GM21786 (cell line): ENCODE results near the gene RAPSN.

ENCODE experiments used
- ATAC-seq: cut with Tn5 transposase; IDR thresholded peaks from one replicate; pipeline ENCODE4 v1.9.1; 2021; ENCODE audit not compliant: unreplicated experiment

Gene RAPSN

DNA sequence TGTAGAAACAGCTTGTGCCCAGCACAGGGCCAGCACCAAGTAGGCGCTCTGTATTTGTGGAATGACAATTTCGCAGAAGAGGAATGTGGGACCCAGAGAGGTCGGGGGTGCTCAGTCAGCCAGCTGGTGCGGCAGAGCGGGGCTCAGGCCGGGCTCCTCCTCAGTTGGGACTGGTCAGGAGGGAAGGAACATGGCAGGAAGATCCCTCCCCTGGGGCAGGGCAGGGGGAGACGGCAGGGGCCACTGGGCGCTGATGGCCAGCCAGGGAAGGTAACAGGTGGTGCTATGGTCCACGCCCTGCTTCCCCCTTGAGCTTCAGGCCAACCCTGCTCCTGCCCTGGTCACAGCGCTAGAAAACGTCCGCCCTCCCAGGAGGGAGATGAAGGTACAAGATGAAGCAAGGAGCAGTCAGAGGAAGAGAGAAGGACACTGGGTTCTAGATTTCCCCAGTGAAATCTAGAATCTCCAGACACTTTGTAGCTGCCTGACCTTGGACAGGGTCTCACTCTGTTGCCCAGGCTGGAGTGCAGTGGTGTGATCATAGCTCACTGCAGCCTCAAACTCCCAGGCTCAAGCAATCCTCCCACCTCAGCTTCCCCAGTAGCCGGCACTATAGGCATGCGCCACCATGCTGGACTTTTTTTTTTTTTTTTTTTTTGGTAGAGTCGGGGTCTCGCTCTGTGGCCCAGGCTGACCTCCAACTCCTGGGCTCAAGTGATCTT lies 57.1 kb downstream of the RAPSN start:
- ATAC-seq, result no peak

- ATAC-seq, result no peak
Observed at GRCh38 chr11:47391077-47391583, 57.8 kb downstream of the RAPSN start.

- no peak for ATAC-seq
Observed at GRCh38 chr11:47390422-47390760, 58.5 kb downstream of the RAPSN start.

DNA sequence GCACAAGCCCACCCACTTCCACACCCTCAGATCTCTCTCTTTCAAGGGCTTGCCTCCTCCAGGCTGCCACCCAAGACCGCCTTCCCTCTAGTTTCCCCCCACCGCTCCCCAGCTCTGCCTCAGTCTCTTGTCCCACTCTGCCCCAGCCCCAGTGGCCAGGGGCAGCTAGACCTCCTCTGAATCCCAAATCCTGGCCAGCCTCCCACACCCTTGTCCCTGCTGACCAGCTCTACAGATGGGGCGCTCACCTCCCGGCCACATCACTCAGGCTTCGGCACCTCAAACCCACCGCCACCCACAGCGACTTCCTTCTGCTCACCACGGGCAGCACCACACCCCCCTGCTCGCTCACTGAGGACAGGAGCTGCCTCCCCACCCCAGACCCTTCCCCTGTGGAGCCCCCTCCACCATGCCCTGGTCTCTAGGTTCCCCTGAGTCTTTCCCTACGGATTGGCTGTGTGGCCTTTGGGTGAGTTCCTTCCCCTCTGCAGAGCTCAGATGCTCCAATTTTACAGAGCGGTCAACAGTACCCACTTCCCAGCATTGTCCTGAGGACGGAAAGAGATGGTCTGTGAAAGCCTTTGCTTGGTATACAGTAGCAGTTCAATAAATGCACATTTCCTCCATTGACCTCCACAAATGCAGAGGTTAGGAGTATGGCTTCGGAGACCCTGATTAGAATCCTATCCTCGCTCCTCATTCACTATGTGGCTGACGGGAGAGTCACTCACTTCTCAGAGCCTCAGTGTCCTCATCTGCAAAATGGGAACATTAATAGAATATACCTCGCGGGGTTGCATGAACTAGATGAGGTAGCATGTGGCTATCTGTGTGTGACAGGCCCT lies 59.1 kb downstream of the RAPSN start:
- ATAC-seq, result no peak

- no peak for ATAC-seq
Observed at GRCh38 chr11:47388697-47389576, 60.0 kb downstream of the RAPSN start.

GRCh38 chr11:47387944-47388696 lies 60.8 kb downstream of the RAPSN start:
- no peak for ATAC-seq
